K562 (cell line): Measurements from ENCODE around the gene EFEMP2. TPM values are rescaled to one million over a fixed set of nuclear protein-coding genes. Genes with fewer than 3 reads are reported as not detected.

Experiments
- BHLHE40 ChIP-seq: IDR thresholded peaks from 2 replicates; pipeline ENCODE4 v1.6.1; 2011; ENCODE audit warnings: low read length, improper control_type of control experiment
- CCAR2 ChIP-seq: fragments of 200-400 bp; formaldehyde crosslinking; IDR thresholded peaks from 2 replicates; pipeline ENCODE4 v1.6.1; 2017; ENCODE audit warnings: mild to moderate bottlenecking, low read depth, low read length
- CHAMP1 ChIP-seq: fragments of 450-650 bp; IDR thresholded peaks from 2 replicates; pipeline ENCODE4 v1.6.1; 2016; ENCODE audit warnings: mild to moderate bottlenecking
- DMBX1 ChIP-seq: fragments of 250-450 bp; sonication (Bioruptor Pico); IDR thresholded peaks from 2 replicates; pipeline ENCODE4 v1.8.0; 2022; ENCODE audit warnings: inconsistent platforms, mild to moderate bottlenecking, moderate library complexity, borderline replicate concordance
- ETS2 ChIP-seq: IDR thresholded peaks from 2 replicates; pipeline ENCODE4 v1.6.1; 2016; ENCODE audit warnings: borderline replicate concordance, missing genetic modification characterization, mild to moderate bottlenecking, moderate library complexity, missing compliant biosample characterization; ENCODE audit not compliant: poor library complexity, severe bottlenecking
- FOXK2 ChIP-seq, 2 experiments: fragments of 450-650 bp; IDR thresholded peaks in 1 of 2; conservative IDR thresholded peaks in 1 of 2; 2 replicates each; pipeline ENCODE4 v1.6.1; 2016; ENCODE audit warnings: low read depth in 2 of 2, mild to moderate bottlenecking in 1 of 2
- HNRNPH1 ChIP-seq: fragments of 200-400 bp; formaldehyde crosslinking; optimal IDR thresholded peaks from 2 replicates; pipeline ENCODE3; 2017; ENCODE audit warnings: low read depth, mild to moderate bottlenecking, low read length, moderate library complexity
- SMARCE1 ChIP-seq: fragments of 450-650 bp; IDR thresholded peaks from 2 replicates; pipeline ENCODE4 v1.7.1; 2016; ENCODE audit warnings: mild to moderate bottlenecking
- TARDBP ChIP-seq: fragments of 450-650 bp; IDR thresholded peaks from 2 replicates; pipeline ENCODE4 v1.6.1; 2016
- TFAP4 ChIP-seq: sonication (generic); formaldehyde crosslinking; IDR thresholded peaks from 2 replicates; pipeline ENCODE4 v1.8.0; 2022; ENCODE audit warnings: missing genetic modification reagents, mild to moderate bottlenecking, moderate library complexity, borderline replicate concordance
- TOE1 ChIP-seq, 2 experiments: fragments of 450-650 bp in 1 of 2; sonication (generic) in 1 of 2; formaldehyde crosslinking in 1 of 2; IDR thresholded peaks; 2 replicates each; pipeline versions ENCODE4 v1.7.1 to v1.8.0; 2016 to 2022; ENCODE audit warnings: borderline replicate concordance in 2 of 2, mild to moderate bottlenecking in 2 of 2, antibody characterized with exemption in 1 of 2, inconsistent platforms in 1 of 2, low read depth in 1 of 2, missing genetic modification reagents in 1 of 2, moderate library complexity in 1 of 2
- TRIM25 ChIP-seq: fragments of 450-650 bp; IDR thresholded peaks from 2 replicates; pipeline ENCODE4 v1.7.0; 2016; ENCODE audit warnings: borderline replicate concordance
- ZBTB43 ChIP-seq: sonication (generic); formaldehyde crosslinking; IDR thresholded peaks from 2 replicates; pipeline ENCODE4 v1.8.0; 2023; ENCODE audit warnings: mild to moderate bottlenecking, missing genetic modification reagents
- ZEB2 ChIP-seq: fragments of 450-650 bp; IDR thresholded peaks from 2 replicates; pipeline ENCODE4 v1.6.1; 2016
- ZNF263 ChIP-seq: sonication (generic); formaldehyde crosslinking; IDR thresholded peaks from 2 replicates; pipeline ENCODE4 v1.8.0; 2022; ENCODE audit warnings: mild to moderate bottlenecking, missing genetic modification reagents, borderline replicate concordance
- ZNF561 ChIP-seq: fragments of 450-650 bp; formaldehyde crosslinking; conservative IDR thresholded peaks from 2 replicates; pipeline ENCODE4 v1.4.0; 2020; ENCODE audit warnings: mild to moderate bottlenecking, moderate library complexity
- ZNF592 ChIP-seq: fragments of 450-650 bp; IDR thresholded peaks from 2 replicates; pipeline ENCODE4 v1.6.1; 2017; ENCODE audit warnings: antibody characterized with exemption, mild to moderate bottlenecking
- ZNF830 ChIP-seq: fragments of 250-450 bp; sonication (Bioruptor Pico); IDR thresholded peaks from 2 replicates; pipeline ENCODE4 v1.5.0; 2021; ENCODE audit warnings: mild to moderate bottlenecking
- polyA plus RNA-seq, 8 experiments: library from polyadenylated mRNA; depleted of rRNA in 4 of 8; stranded (reverse) in 5 of 8; unstranded in 3 of 8; fragments of >200 nt; fragmentation: Nextera tagmentation in 2 of 8; fragmentation: Illumina TruSeq in 1 of 8; extraction: Ambion mirVana in 2 of 8; extraction: Trizol in 1 of 8; gene quantifications; 2 replicates each; pipeline versions ENCODE4 v1.2.1 to v1.2.3, GENCODE V29; 2011 to 2014; ENCODE audit warnings: inconsistent platforms in 1 of 8, missing spikeins in 1 of 8
- total RNA-seq, 7 experiments: library from RNA; depleted of rRNA in 6 of 7; stranded (reverse); fragments of >200 nt in 6 of 7; fragmentation: Illumina TruSeq in 2 of 7; extraction: Trizol in 2 of 7; gene quantifications; 2 replicates each; pipeline versions ENCODE4 v1.2.1 to v1.2.3, GENCODE V29; 2011 to 2021; ENCODE audit warnings: low replicate concordance in 1 of 7

EFEMP2 gene
- total and polyA plus RNA-seq, 9 of the 15 experiments (the other 6 are each of a cell fraction or from before 2014, with no cell fraction given), result 0.07 to 2.9 (median 0.69) TPM; not detected in 1

- TF ChIP-seq TFAP4 (CRISPR knock-in tag) (no peak), BHLHE40 (no peak), ZBTB43 (CRISPR knock-in tag) (no peak), TOE1 (IDR thresholded peaks at IDR 0.05; ENCODE audit: borderline replicate concordance) (no peak), TOE1 (CRISPR knock-in tag; IDR thresholded peaks at IDR 0.05; ENCODE audit: borderline replicate concordance, low read depth) (no peak), TRIM25 (no peak), DMBX1 (CRISPR knock-in tag) (no peak), ZEB2 (no peak), CHAMP1 (no peak), CCAR2 (no peak), FOXK2 (conservative IDR thresholded peaks at IDR 0.05 in 1 of 2, IDR thresholded peaks at IDR 0.05 in 1 of 2; ENCODE audit: low read depth in 2 of 2) (no peak), TARDBP (no peak), ZNF263 (CRISPR knock-in tag) (no peak), ETS2 (no peak), HNRNPH1 (peak; percentile 58), ZNF592 (no peak), ZNF830 (CRISPR knock-in tag) (no peak), ZNF561 (CRISPR knock-in tag) (no peak), SMARCE1 (no peak)
Measured at GRCh38 chr11:65857500-65857852, 15.1 kb downstream of the EFEMP2 start (continued).
